ENCODE results near the gene DPH3.

- TF ChIP-seq CTCF (IDR thresholded peaks at IDR 0.05), result no peak
- no peak for TF ChIP-seq POLR2A (IDR thresholded peaks at IDR 0.05)
Observed at GRCh38 chr3:16222547-16222946, 42.2 kb downstream of the DPH3 start.
